ENCODE data around the gene CSTPP1.
A peak's percentile ranks its signal among the peaks of the same experiment; 100 is the strongest.
"Not testable (repeated sequence)": the region's sequence is repeated elsewhere in the genome, so short reads cannot be mapped to it uniquely, and the experiment has no call there.

CSTPP1 gene

DNA sequence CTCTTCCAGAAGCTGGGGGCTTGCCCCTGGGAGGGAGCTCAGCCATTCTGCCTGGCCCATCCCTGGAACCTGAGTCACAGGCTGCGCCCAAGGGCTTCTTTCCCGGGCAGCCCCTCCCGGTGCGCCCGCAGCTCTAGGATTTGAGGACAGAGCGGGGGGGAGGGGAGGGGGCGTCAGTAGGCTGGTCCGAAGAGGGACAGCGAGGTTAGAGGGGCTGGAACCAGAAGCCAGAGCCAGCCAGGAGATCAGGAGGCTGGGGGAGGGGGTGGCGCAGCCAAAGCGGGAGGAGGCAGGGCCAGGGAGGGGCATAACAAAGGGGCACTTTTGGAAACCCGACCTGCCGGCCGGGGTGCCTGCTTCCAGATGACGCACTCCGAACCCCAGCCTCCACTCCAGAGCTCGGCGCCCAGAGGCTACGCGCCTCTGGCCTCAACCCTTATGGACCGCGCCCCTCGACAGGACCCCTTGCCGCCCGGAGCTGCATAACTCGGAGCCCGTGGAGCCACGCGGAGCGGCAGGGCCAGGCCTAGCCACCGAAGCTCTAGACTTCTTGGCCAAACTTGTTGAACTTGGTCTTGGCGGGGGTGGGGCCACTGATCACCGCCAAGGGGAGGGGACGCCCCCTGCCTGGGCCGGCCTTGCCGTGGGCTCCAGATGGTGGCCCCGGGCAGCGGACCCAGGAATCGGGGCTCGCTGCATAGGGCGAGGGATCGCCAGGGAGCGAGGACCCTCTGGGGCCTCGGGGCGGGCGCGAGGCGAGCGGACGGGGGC, 248.9 kb downstream of the CSTPP1 start:
- peak; percentile 9 to 22 for DNase-seq

DNA sequence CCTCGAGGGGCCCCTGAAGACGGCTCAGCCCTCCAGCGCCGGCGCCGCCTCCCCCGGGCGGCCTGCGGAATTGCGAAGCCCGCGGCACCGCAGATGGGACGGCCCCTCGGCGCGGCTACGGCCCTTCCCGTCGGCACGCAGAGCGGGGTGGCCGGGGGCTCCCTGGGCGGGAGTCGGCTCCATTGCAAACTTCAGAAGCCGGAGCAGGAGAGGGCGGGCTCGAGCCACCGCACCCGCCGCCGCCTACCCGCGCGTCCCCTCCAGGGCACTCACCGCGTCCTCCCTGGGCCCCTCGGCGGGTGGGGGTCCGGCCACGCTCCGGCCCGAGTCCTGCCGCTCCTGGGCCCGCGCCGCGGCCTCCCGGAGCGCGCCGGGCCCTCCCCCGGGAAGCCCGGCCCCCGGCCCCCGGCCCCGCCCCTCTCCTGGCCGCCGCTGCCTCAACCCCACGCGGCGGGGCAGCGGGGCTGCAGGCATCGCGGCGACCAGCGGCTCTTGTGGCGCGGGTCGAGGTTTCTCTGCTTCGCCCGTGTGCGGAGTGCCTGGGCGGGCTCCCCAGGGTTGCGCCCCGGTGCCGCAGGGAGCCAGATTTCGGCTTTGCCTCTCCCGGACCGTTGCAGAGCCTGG, 249.6 kb downstream of the CSTPP1 start, which contains the start of gene PACSIN3:
Gene PACSIN3, minus strand, starts transcription at position 359 of the 624 bp plus-strand sequence. CDS start 3,707 bp downstream, outside the sequence.
- DNase-seq, result peak in 1 of 2 experiments; percentile 24

DNA sequence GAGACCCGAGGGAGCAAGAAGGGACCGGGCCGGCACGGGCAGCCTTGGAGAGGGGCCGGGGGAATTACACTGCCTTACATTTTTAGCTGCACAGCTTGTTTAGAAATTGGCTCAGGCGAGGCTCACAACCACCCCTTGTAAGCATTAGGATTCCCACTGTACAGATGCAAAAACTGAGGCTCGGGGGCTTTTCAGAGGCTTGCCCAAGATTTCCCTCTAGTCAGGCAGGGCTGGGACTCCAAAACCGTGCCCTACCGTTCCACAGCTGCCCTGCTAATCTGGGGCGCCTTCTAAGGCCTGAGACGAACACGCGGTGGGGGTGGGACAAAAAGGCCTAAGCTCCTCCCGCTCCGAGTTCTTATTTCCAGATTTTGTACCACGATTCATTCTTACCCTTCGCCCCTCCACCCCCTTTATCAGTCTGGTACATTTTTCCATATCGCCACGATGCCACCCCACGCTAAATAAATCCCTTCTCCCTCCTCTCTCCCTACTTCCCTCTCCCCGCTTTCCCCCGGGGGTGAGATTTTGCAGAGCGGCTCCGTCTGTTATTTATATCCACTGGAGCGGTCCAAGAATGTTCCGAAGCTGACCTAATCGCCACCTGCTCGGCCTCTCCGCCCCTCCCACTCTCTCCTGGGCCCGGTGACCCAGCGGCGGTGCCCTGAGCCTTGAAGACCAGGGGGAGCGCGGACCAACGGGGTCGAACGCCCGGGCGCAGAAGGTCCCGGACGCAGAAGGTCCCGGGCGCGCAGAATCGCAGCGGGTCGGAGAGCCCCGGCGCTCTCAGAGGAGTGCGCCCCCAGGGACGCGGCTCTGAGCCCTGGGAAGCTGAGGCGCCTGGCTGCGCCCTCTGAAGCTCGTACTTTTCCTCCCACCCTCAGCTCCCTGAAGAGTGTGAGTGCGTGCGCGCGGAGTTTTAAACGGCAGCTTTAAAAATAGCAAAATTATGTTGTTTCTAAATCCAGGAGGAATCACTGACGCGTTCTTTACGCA, 250.4 kb downstream of the CSTPP1 start:
- DNase-seq, result peak; percentile 49 to 61

DNA sequence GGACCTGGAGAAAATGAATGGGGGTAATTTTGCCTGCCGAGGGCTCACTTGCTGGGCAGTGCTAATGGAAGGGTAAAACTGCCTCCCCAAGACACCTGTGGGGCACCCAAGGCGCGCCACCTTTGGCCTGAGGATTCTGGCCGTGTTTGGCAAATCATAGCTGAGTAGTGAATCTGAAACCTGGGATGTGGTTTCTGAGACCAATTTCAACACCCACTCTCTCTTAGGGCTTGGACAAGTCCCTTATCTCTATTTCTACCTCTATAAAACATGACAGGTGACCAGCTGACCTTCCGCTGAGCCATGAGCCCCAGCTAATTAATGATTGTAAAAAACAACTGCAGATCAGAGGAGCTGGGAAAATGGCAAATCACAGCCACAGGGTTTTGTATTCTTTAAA, 251.2 kb downstream of the CSTPP1 start:
- no peak for DNase-seq

DNA sequence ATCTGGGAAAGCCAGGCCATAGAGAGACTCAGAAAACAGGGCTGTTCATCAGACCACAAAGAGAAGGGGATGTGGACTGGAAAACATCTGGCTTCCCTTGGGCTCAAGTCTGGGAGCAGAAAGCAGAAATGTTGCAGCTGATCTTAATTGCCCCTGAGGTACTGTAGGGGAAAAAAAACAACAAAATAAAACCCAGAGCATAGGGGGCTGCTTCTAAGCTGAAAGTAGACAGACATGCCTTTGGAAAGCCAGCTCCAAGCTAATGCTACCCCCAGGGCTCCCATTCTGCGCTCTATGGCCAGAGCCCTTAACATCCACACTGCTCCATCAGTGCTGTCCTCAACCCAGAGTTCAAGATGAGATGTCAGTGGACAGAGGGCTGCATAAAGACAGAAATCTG, 251.7 kb downstream of the CSTPP1 start:
- no peak for DNase-seq

DNA sequence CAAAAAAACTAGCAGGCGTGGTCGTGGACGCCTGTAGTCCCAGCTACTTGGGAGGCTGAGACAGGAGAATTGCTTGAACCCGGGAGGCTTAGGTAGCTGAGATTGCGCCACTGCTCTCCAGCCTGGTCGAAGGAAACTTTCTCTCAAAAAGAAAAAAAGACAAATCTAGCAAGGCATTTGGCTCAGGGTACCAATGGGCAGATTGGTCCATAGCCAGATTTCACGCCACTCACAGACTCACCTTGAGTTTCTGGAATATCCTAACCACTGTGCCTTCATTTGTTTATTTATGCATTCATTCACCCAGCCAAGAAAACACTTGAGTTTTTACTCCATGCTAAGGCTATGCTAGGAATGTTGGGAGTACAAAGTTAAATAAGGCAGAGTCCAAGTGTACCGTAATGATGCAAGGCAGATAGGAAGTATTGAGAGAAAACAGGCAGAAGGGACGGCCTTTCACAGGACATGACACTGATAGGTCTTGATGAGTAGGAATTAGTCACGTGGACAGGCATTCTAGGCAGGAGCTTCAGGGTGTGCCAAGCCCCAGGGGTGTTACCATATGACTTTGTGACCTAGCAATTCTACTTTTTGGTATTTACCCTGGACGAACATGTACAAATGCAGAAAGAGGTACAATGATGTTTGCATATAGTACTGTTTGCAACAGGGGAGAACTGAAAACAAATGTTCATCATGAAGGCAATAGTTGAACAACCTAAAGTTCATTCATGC, 252.7 kb downstream of the CSTPP1 start:
- no peak for DNase-seq

DNA sequence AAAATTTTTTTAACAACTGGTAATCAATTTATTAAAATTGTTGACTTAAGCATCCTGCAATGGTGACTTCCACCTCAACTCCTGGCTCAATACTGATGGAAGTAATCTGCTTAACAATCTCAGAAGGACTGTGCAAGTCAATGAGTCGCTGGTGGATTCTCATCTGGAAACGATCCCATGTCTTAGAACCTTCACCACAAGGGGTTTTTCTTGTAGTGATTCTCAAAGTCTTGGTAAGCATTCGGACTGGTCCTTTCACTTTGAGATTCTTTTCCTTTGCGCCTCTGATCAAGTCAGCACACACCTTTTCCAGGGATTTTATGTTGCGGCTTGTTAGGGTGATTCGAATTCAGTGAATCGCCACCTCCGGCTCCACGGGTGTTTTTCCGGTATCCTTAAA, 254.6 kb downstream of the CSTPP1 start:
- DNase-seq, result not testable (repeated sequence)

DNA sequence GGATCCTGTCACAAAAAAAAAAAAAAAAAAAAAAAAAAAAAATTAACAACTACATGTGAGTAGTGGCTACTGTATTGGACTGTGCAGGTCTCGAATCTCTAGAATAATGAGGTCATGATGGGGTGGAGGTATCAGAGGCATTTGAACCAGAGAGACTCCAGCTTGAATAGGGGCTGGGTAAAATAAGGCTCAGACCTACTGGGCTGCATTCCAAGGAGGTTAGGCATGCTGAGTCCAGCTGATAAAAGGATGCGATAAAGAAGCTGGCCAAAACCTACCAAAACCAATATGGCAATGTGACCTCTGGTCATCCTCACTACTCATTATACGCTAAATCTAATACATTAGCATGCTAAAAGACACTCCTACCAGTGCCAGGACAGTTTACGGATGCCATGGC, 255.6 kb downstream of the CSTPP1 start:
- DNase-seq, result no peak

DNA sequence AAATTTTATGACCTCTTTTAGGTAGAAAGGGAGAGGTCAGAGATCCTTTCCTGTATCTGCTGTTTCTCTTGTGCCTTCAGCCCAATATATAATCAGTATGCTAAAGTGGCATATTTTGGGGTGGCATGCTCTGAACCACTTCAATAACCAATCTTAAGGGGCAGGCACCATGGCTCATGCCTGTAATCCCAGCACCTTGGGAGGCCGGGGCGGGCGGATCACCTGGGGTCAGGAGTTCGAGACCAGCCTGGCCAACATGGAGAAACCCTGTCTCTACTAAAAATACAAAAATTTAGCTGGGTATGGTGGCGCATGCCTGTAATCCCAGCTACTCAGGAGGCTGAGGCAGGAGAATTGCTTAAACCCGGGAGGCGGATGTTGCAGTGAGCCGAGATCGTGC, 261.6 kb downstream of the CSTPP1 start:
- DNase-seq, result not testable (repeated sequence)

DNA sequence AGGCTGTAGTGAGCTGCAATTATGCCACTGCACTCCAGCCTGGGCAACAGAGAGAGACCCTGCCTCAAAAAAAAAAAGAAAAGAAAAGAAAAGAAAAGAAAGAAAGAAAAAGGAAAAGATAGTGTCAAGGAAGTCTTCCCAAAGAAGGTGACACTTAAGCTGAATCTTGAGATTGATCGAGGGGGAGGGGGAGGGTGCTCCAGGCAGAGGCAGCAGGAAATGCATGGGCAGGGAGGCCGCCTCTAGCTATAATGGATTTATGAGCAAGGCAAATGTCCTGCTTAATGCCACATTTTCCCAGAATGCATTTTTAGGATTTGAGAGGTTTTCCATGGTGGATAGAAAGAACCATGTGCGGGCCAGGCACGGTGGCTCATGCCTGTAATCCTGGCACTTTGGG, 264.5 kb downstream of the CSTPP1 start:
- DNase-seq, result no peak

DNA sequence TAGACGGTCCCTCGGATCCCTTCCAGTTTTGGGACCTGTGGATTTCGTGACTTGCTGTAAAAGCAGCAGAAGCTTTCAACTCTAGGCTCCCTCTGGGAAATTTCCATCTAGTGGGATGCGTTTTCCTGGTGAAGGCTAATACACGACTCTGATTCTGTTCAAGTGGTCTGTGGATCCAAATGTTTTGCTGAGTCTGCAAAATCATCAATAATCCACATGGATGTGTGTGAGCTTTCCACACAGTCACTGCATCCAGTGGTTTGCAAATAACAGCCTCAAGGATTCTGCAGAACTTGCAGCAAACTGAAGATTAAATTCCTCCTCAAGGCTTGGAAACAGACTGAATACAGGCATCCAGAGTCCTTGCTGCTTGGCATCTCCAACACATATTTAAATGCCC, 266.0 kb downstream of the CSTPP1 start:
- no peak for DNase-seq

DNA sequence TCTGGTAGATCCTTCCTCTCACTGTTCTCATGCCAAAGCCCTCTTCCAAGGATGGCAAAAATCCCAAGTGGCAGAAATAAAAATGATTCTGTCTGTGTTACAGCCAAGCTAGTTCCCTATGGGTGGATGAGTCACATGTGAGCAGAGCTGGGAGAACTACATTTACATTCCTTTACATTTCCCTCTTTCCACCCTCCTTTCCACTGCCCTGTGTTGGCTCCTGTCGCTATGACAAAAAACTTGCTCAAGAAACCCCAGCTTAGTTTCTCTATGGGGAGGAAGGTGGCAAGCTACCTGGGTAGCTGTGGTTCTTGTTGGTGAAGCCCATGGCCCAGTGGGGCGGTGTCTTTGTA, 268.1 kb downstream of the CSTPP1 start:
- no peak for DNase-seq

DNA sequence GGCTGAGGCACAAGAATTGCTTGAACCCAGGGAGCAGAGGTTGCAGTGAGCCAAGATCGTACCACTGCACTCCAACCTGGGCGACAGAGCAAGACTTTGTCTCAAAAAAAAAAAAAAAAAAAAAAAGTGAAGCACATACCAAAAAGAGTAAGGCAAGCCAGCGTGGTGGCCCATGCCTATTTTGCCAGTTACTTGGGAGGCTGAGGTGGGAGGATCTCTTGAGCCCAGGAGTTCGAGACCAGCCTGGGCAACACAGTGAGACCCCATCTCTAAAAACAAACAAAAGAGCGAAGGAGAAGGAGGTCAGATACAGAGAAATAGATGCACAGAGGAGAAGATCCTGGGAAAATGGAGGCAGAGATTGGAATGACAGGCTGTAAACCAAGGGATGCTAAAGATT, 270.0 kb downstream of the CSTPP1 start:
- DNase-seq, result not testable (repeated sequence)

DNA sequence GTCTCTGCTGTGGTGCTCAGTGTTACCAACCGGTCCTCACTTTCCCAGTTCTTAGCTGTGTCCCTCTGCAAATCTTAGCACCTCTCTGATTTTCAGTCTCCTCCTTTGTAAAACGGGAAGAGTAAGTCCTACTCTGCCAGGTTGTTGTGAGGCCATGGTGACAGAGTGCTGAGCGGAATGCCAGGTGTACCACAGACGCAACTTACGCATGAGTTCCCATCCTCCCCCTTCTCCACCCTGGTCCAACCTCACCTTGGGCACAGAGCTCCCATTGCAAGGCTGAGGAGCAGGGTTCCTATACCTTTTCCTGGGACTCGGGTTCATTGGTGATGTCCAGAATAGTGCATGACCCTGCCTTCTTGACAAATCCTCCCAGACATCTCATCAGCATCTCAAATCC, 270.9 kb downstream of the CSTPP1 start:
- no peak for DNase-seq

DNA sequence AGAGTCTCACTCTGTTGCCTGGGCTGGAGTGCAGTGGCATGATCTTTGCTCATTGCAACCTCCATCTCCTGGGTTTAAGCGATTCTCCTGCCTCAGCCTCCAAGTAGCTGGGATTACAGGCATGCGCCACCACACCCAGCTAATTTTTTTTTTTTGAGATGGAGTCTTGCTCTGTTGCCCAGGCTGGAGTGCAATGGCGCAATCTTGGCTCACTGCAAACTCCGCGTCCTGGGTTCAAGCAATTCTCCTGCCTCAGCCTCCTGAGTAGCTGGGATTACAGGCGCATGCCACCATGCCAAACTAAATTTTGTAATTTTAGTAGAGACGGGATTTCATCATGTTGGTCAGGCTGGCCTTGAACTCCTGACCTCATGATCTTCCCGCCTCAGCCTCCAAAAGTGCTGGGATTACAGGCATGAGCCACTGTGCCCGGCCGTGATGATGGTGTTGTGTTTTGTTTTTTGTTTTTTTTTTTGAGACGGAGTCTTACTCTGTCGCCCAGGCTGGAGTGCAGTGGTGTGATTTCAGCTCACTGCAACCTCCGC, 271.5 kb downstream of the CSTPP1 start:
- not testable (repeated sequence) for DNase-seq

DNA sequence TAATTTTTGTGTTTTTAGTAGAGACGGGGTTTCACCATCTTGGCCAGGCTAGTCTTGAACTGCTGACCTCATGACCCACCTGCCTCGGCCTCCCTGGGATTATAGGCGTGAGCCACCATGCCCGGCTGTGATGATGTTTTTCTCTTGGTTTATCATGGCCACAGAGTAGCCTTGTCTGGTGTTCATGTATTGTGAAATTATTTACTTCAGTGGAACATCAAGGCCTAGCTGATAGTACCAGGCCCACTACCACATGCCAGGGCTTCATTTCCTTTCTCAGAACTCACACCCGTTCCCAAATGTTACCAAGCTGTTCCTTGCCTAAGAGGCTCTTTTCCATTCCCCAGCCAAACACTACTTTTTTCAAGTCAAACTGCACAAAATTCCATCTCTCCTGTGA, 272.1 kb downstream of the CSTPP1 start:
- DNase-seq, result no peak
